A549 (cell line): ENCODE data around the gene ADPRHL1.

Experiments used
- CHD2 ChIP-seq: fragments of 150-350 bp; IDR thresholded peaks from 2 replicates; pipeline ENCODE4 v1.6.1; 2014; ENCODE audit warnings: low read length; ENCODE audit not compliant: partially characterized antibody
- CTCF ChIP-seq: fragments of >200 bp; sonication (Bioruptor Twin); formaldehyde crosslinking; IDR thresholded peaks from 3 replicates; pipeline ENCODE4 v1.5.1; 2016
- JUN ChIP-seq, 2 experiments: fragments of >200 bp; sonication (Bioruptor Twin); formaldehyde crosslinking; IDR thresholded peaks; 2 replicates in 1 of 2; 3 replicates in 1 of 2; pipeline ENCODE4 v1.6.1; 2016 to 2017
- MAFK ChIP-seq: fragments of 450-650 bp; IDR thresholded peaks from 2 replicates; pipeline ENCODE4 v1.6.1; 2014; ENCODE audit not compliant: partially characterized antibody
- POLR2A ChIP-seq: IDR thresholded peaks from 2 replicates; pipeline ENCODE4 v1.6.1; 2012; ENCODE audit warnings: mild to moderate bottlenecking, low read length
- RNF2 ChIP-seq: fragments of 200-600 bp; sonication (generic); IDR thresholded peaks from 2 replicates; pipeline ENCODE4 v1.6.1; 2016; ENCODE audit warnings: low read depth, mild to moderate bottlenecking, antibody characterized with exemption, moderate library complexity, borderline replicate concordance

GRCh38 chr13:113446488-113446854 lies 6.8 kb downstream of the ADPRHL1 start:
- TF ChIP-seq RNF2 (no peak), CTCF (no peak), POLR2A (no peak), CHD2 (no peak), JUN (IDR thresholded peaks at IDR 0.05) (no peak), MAFK (no peak)
